Measurements from ENCODE around the gene CCDC3.

DNA sequence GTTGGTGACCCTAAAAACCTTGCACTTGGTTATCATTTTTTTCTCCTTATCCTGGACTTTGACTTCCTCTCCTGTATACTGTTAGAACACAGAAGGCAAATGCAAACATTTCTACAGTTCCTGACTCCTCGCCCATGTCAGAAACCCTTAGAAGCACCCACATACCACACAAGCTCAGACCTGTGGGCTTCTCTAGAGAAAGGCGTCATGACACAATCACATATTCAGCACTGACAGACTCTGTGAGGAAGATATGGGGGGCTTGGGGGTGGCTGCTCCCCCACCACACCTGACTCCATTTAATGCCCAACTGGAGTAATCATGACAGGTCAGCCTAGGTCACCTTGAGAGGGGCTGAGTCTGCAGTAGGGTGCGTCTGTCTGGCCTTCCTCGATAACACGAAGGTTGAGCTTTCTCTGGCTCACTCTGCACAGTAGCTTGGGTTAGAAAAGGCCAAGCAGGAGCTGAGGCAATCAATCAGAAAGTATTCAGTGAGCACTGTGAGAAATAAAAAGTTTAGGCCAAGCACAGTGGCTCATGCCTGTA lies 50.9 kb downstream of the CCDC3 start:
- TF ChIP-seq CTCF (IDR thresholded peaks at IDR 0.05 in 4 of 5, conservative IDR thresholded peaks at IDR 0.05 in 1 of 5) = no peak
- no peak for TF ChIP-seq POLR2A (IDR thresholded peaks at IDR 0.05)
